HL-60 (cell line): ENCODE results near the gene GNA14.

Source experiments
- DNase-seq, 2 experiments: peaks; one replicate each; pipeline ENCODE4 v3.0.0-alpha.2; 2010 to 2020; ENCODE audit warnings: low read depth in 1 of 2, low spot score in 1 of 2
- H3K27ac ChIP-seq: fragments of 250-450 bp; sonication (Bioruptor Pico); replicated peaks from 2 replicates; pipeline ENCODE4 v1.5.1; 2020; ENCODE audit warnings: mild to moderate bottlenecking, moderate library complexity
- H3K27me3 ChIP-seq: fragments of 250-450 bp; sonication (Bioruptor Pico); 2 replicates; pipeline ENCODE4 v1.5.1; 2021; ENCODE audit warnings: mild to moderate bottlenecking, moderate library complexity; ENCODE audit not compliant: insufficient read depth, poor library complexity, severe bottlenecking
- H3K4me3 ChIP-seq: replicated peaks from 2 replicates; pipeline ENCODE4 v1.5.1; 2011; ENCODE audit warnings: mild to moderate bottlenecking, control low read depth, low read length; ENCODE audit not compliant: insufficient read depth
- CTCF ChIP-seq: IDR thresholded peaks from one replicate; pipeline ENCODE4 v1.5.1; 2011; ENCODE audit warnings: low read length, control low read depth, inconsistent platforms; ENCODE audit not compliant: insufficient read depth
- GABPA ChIP-seq: IDR thresholded peaks from 2 replicates; pipeline ENCODE4 v1.6.1; 2012; ENCODE audit warnings: low read depth
- POLR2AphosphoS5 ChIP-seq: IDR thresholded peaks from 2 replicates; pipeline ENCODE4 v1.6.1; 2012; ENCODE audit warnings: low read depth
- REST ChIP-seq: IDR thresholded peaks from 2 replicates; pipeline ENCODE4 v1.6.1; 2012; ENCODE audit warnings: low read depth; ENCODE audit not compliant: insufficient replicate concordance
- SPI1 ChIP-seq: IDR thresholded peaks from 2 replicates; pipeline ENCODE4 v1.6.1; 2012; ENCODE audit warnings: low read depth, mild to moderate bottlenecking, borderline replicate concordance

Gene GNA14

GRCh38 chr9:77454663-77455062 lies 193.5 kb downstream of the GNA14 start:
- peak overlapping the region; percentile 20 for H3K27ac ChIP-seq
- TF ChIP-seq REST (no peak), CTCF (no peak), GABPA (no peak), SPI1 (no peak), POLR2AphosphoS5 (no peak)

DNA sequence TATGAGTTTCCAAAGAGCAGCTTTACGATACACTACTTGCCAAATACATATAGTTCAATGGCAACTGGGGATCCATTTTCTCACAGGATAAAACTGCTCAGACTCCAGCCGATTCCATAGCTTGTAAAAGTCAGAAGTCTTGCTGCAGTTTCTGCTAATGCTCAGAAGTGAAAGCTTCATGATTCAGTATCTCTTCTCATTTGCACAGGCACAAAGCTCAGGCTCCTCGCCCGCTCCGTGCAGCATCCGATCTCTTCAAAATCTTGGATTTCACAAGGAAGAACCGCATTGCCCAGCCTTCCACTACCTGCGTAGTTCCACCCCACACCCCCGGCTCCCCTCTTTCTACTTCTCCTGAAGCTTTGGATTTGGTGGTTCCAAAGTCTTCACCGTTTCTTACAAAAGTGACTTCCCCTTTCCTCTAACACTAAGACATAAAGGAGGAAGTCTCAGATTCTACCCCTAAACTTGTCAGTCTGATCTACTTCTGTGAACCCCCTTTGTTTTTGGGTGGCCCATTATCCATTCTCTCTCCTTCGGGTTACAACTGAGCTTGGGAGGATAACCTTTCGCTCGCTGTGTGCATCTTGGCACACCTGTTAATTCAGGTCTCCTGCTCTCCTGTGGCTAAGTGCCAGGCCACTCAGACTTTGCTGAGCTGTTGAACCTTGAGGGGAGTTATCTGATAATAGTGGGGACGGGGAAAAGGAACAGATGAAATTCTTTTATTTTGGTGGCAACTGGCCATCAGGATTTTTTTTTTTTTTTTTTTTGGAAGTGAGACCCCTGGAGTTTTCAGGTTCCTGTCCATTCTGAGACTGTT lies 194.1 kb downstream of the GNA14 start:
- TF ChIP-seq CTCF (no peak), GABPA (no peak), POLR2AphosphoS5 (no peak), REST (no peak), SPI1 (peak; percentile 100)
- Histone ChIP-seq H3K4me3 (peak overlapping the region; percentile 21), H3K27me3 (no peaks in the 10 kb centered on the region), H3K27ac (peak overlapping the region; percentile 20)
- DNase-seq, result peak; percentile 34 to 77

More at GRCh38 chr9:77454663-77455062, 193.5 kb downstream of the GNA14 start:
- no peak for DNase-seq
- H3K4me3 ChIP-seq, result no peak overlapping the region
- H3K27me3 ChIP-seq, result no peaks in the 10 kb centered on the region

DNA sequence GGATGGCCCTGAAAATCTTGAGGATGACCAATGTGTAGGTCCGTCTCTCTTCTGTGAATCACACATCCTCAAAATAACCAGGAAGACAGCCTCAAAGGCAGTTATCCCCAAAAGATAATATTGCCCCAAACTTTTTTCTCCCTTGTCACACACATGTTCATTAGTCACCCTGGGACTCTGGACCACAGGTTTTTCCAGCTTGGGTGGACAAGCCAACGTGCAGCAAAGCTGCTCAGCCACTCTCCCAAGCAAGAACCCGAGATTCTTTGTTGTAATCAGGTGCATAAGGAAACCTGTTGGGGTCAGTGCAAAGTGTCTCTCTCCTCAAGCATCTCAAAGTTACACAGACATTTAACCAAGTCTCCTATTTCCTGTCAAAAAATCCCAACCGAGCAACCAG lies 196.6 kb downstream of the GNA14 start:
- no peak for DNase-seq
- H3K4me3 ChIP-seq, result no peak overlapping the region

More for the DNA sequence above, 196.6 kb downstream of the GNA14 start:
- H3K27me3 ChIP-seq, result no peaks in the 10 kb centered on the region
- no peak for TF ChIP-seq GABPA
- no peak for TF ChIP-seq REST
- TF ChIP-seq CTCF, result no peak
- TF ChIP-seq POLR2AphosphoS5, result no peak
- no peak for TF ChIP-seq SPI1
- no peak overlapping the region for H3K27ac ChIP-seq
